ENCODE data around the gene PURA. TPM values are rescaled to one million over a fixed set of nuclear protein-coding genes. Genes with fewer than 3 reads are reported as not detected.

The PURA gene
- total and polyA plus RNA-seq, 4 donors: 2.8 to 14.7 (median 5.6) TPM

DNA sequence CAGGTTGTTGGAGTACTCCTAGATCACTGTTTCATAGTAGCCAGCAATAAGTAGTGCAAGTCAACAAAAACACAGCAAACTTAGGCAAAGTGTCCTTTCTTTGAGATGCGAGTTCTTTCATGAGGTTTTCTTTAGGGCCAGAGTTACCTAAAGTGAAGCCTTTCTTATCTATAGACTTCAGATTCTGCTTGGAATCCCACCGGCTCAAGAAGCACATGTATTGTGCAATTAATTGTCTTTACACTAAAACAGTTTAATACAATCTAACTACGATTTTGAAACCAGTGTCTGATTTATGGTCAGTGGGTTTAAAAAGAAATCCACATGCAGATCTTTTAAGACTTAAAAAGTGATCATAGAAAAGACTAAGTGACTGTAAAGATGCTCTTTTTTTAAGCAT lies 3.6 kb downstream of the PURA start (continued):
- TF ChIP-seq ATF3 (IDR thresholded peaks at IDR 0.05) (no peak), HNF4G (IDR thresholded peaks at IDR 0.05) (no peak), RAD21 (IDR thresholded peaks at IDR 0.05) (no peak), GABPA (IDR thresholded peaks at IDR 0.05 in 1 of 2, conservative IDR thresholded peaks at IDR 0.05 in 1 of 2) (no peak), SP1 (IDR thresholded peaks at IDR 0.05) (no peak), TAF1 (conservative IDR thresholded peaks at IDR 0.05) (no peak), HNF4A (conservative IDR thresholded peaks at IDR 0.05) (no peak)
- TF ChIP-seq, protein P1, sequence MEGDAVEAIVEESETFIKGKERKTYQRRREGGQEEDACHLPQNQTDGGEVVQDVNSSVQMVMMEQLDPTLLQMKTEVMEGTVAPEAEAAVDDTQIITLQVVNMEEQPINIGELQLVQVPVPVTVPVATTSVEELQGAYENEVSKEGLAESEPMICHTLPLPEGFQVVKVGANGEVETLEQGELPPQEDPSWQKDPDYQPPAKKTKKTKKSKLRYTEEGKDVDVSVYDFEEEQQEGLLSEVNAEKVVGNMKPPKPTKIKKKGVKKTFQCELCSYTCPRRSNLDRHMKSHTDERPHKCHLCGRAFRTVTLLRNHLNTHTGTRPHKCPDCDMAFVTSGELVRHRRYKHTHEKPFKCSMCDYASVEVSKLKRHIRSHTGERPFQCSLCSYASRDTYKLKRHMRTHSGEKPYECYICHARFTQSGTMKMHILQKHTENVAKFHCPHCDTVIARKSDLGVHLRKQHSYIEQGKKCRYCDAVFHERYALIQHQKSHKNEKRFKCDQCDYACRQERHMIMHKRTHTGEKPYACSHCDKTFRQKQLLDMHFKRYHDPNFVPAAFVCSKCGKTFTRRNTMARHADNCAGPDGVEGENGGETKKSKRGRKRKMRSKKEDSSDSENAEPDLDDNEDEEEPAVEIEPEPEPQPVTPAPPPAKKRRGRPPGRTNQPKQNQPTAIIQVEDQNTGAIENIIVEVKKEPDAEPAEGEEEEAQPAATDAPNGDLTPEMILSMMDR (IDR thresholded peaks at IDR 0.05; ENCODE audit: low read depth, low read length, missing input control): no peak

DNA sequence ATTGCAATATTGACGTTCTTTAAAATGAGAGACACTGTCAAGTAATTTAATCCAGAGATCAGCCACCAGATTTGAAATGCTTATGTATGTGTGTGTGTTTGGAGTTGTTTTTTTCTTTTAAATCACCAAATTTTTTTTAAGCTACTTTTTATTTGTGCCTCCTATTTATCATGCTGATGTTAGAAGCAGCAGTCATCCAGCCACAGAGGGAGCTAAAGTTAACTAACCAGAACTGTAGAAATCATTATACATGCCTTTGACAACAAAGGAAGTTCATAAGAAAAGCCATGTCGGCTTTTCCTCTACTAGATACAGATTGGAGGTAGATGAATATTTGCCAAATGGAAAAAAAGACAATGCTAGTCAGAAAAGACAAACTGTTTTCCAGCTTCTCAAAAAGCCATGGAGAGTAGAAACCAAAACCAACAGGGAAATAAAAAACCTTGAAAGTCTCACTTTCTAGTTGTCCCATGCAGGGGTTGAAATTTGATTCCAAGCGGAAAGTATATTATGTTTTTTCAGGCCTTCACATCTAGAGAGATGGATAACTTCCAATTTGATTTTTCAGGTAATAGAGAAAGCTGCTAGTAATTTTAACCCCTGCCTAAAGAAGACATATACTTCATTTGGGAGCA lies 4.5 kb downstream of the PURA start:
- Histone ChIP-seq H3K36me3 (ENCODE audit: control insufficient read depth in 4 of 4, insufficient read depth in 3 of 4, low read depth in 1 of 4, low read length in 3 of 4) (no peaks in the 10 kb centered on the region), H3K4me3 (ENCODE audit: low read depth in 1 of 3, low read length in 3 of 3) (no peak overlapping the region), H3K27me3 (ENCODE audit: control insufficient read depth in 4 of 4, insufficient read depth in 4 of 4, low read length in 3 of 4) (no peaks in the 10 kb centered on the region), H3K4me1 (ENCODE audit: control insufficient read depth in 4 of 4, insufficient read depth in 4 of 4, low read length in 3 of 4) (peaks cover 0 to 38% (median 26%) of the 10 kb centered on the region in 4 donors), H3K9me3 (ENCODE audit: control insufficient read depth in 4 of 4, low read length in 3 of 4) (no peaks in the 10 kb centered on the region), H3K27ac (ENCODE audit: low read depth in 1 of 2, low read length in 2 of 2) (no peak overlapping the region), H3K9ac (ENCODE audit: low read depth in 1 of 2, low read length in 2 of 2) (no peak overlapping the region)
- WGBS: 70% methylated on average over 3 of the region's 3 CpGs
- TF ChIP-seq JUND (IDR thresholded peaks at IDR 0.05): no peak
- no peak for TF ChIP-seq HNF4G (IDR thresholded peaks at IDR 0.05)
- TF ChIP-seq, protein P2, sequence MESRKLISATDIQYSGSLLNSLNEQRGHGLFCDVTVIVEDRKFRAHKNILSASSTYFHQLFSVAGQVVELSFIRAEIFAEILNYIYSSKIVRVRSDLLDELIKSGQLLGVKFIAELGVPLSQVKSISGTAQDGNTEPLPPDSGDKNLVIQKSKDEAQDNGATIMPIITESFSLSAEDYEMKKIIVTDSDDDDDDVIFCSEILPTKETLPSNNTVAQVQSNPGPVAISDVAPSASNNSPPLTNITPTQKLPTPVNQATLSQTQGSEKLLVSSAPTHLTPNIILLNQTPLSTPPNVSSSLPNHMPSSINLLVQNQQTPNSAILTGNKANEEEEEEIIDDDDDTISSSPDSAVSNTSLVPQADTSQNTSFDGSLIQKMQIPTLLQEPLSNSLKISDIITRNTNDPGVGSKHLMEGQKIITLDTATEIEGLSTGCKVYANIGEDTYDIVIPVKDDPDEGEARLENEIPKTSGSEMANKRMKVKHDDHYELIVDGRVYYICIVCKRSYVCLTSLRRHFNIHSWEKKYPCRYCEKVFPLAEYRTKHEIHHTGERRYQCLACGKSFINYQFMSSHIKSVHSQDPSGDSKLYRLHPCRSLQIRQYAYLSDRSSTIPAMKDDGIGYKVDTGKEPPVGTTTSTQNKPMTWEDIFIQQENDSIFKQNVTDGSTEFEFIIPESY (IDR thresholded peaks at IDR 0.05): no peak
- no peak for TF ChIP-seq TAF1 (conservative IDR thresholded peaks at IDR 0.05)
- no peak for TF ChIP-seq EGR1 (IDR thresholded peaks at IDR 0.05; ENCODE audit: low read depth in 2 of 2)
- TF ChIP-seq FOXA2 (IDR thresholded peaks at IDR 0.05): no peak
- TF ChIP-seq YY1 (IDR thresholded peaks at IDR 0.05): no peak
- no peak for TF ChIP-seq RXRA (IDR thresholded peaks at IDR 0.05)
- TF ChIP-seq, protein P1 (IDR thresholded peaks at IDR 0.05; ENCODE audit: low read depth, low read length, missing input control): no peak
- no peak for TF ChIP-seq ATF3 (IDR thresholded peaks at IDR 0.05)
- TF ChIP-seq NR2F2 (IDR thresholded peaks at IDR 0.05): no peak
- TF ChIP-seq MAX (IDR thresholded peaks at IDR 0.05): no peak
- TF ChIP-seq GABPA (IDR thresholded peaks at IDR 0.05 in 1 of 2, conservative IDR thresholded peaks at IDR 0.05 in 1 of 2): no peak
- TF ChIP-seq RAD21 (IDR thresholded peaks at IDR 0.05): no peak
- no peak for TF ChIP-seq HNF4A (conservative IDR thresholded peaks at IDR 0.05)
- TF ChIP-seq FOXA1 (IDR thresholded peaks at IDR 0.05): no peak
- TF ChIP-seq, protein P3, sequence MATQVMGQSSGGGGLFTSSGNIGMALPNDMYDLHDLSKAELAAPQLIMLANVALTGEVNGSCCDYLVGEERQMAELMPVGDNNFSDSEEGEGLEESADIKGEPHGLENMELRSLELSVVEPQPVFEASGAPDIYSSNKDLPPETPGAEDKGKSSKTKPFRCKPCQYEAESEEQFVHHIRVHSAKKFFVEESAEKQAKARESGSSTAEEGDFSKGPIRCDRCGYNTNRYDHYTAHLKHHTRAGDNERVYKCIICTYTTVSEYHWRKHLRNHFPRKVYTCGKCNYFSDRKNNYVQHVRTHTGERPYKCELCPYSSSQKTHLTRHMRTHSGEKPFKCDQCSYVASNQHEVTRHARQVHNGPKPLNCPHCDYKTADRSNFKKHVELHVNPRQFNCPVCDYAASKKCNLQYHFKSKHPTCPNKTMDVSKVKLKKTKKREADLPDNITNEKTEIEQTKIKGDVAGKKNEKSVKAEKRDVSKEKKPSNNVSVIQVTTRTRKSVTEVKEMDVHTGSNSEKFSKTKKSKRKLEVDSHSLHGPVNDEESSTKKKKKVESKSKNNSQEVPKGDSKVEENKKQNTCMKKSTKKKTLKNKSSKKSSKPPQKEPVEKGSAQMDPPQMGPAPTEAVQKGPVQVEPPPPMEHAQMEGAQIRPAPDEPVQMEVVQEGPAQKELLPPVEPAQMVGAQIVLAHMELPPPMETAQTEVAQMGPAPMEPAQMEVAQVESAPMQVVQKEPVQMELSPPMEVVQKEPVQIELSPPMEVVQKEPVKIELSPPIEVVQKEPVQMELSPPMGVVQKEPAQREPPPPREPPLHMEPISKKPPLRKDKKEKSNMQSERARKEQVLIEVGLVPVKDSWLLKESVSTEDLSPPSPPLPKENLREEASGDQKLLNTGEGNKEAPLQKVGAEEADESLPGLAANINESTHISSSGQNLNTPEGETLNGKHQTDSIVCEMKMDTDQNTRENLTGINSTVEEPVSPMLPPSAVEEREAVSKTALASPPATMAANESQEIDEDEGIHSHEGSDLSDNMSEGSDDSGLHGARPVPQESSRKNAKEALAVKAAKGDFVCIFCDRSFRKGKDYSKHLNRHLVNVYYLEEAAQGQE (IDR thresholded peaks at IDR 0.05): no peak
- no peak for TF ChIP-seq SP1 (IDR thresholded peaks at IDR 0.05)
- no peak for DNase-seq (ENCODE audit: low spot score)

All from liver (tissue), 9 donors.